HEK293 (cell line): ENCODE measurements around the gene CCDC201.

Experiments
- CTCF ChIA-PET: fragments of 350-600 bp; formaldehyde crosslinking; extraction: SDS; loops from one replicate; lab custom pipeline; 2021; ENCODE audit warnings: antibody characterized with exemption; lab: Yijun Ruan, JAX
- POLR2A ChIA-PET: fragments of 300-600 bp; formaldehyde crosslinking; extraction: SDS; loops from one replicate; lab custom pipeline; 2020; ENCODE audit warnings: antibody characterized with exemption, inconsistent platforms; lab: Yijun Ruan, JAX
- H3K27ac ChIP-seq: fragments of 200-500 bp; sonication (Bioruptor generic); 2 replicates; pipeline ENCODE4 v1.5.1; 2014; ENCODE audit warnings: low read depth, low read length, control low read depth, inconsistent platforms; ENCODE audit errors: extremely low read depth
- H3K36me3 ChIP-seq, 2 experiments: fragments of 200-500 bp in 1 of 2; sonication (Bioruptor generic) in 1 of 2; 1 replicate in 1 of 2; 2 replicates in 1 of 2; pipeline ENCODE4 v1.5.1; 2014 to 2017; ENCODE audit warnings: inconsistent platforms in 2 of 2, low read length in 2 of 2; ENCODE audit not compliant: control insufficient read depth in 2 of 2, insufficient read depth in 1 of 2
- H3K4me1 ChIP-seq: fragments of 200-500 bp; sonication (Bioruptor generic); 2 replicates; pipeline ENCODE4 v1.5.1; 2014; ENCODE audit warnings: mild to moderate bottlenecking, low read length, inconsistent platforms; ENCODE audit not compliant: control insufficient read depth, insufficient read depth
- H3K4me3 ChIP-seq: 2 replicates; pipeline ENCODE4 v1.5.1; 2011; ENCODE audit warnings: low read depth, mild to moderate bottlenecking, control low read depth, low read length, moderate library complexity
- H3K9me3 ChIP-seq: fragments of 200-500 bp; sonication (Bioruptor generic); 2 replicates; pipeline ENCODE4 v1.5.1; 2014; ENCODE audit warnings: low read depth, low read length, inconsistent platforms; ENCODE audit not compliant: control insufficient read depth, insufficient read depth
- OVOL3 ChIP-seq: fragments of 450-650 bp; formaldehyde crosslinking; IDR thresholded peaks from 2 replicates; pipeline ENCODE4 v1.5.1; 2016; ENCODE audit warnings: missing biosample characterization, missing genetic modification characterization
- SALL2 ChIP-seq: fragments of 450-650 bp; formaldehyde crosslinking; IDR thresholded peaks from 2 replicates; pipeline ENCODE4 v1.5.0; 2017; ENCODE audit warnings: missing biosample characterization, mild to moderate bottlenecking, missing genetic modification characterization, borderline replicate concordance
- SP7 ChIP-seq: fragments of 450-650 bp; formaldehyde crosslinking; IDR thresholded peaks from 2 replicates; pipeline ENCODE4 v1.5.1; 2016; ENCODE audit warnings: missing biosample characterization, missing genetic modification characterization
- ZBTB1 ChIP-seq: fragments of 450-650 bp; formaldehyde crosslinking; IDR thresholded peaks from 2 replicates; pipeline ENCODE4 v1.5.1; 2016; ENCODE audit warnings: missing biosample characterization, missing genetic modification characterization
- ZFP41 ChIP-seq: fragments of 450-650 bp; formaldehyde crosslinking; IDR thresholded peaks from 2 replicates; pipeline ENCODE4 v1.5.1; 2016; ENCODE audit warnings: missing biosample characterization, missing genetic modification characterization, borderline replicate concordance
- ZNF140 ChIP-seq: fragments of 450-650 bp; formaldehyde crosslinking; IDR thresholded peaks from 2 replicates; pipeline ENCODE4 v1.5.1; 2016; ENCODE audit warnings: missing biosample characterization, missing genetic modification characterization
- ZNF2 ChIP-seq: fragments of 450-650 bp; formaldehyde crosslinking; IDR thresholded peaks from 2 replicates; pipeline ENCODE4 v1.5.1; 2016; ENCODE audit warnings: missing biosample characterization, missing genetic modification characterization
- ZNF248 ChIP-seq: fragments of 450-650 bp; formaldehyde crosslinking; IDR thresholded peaks from 2 replicates; pipeline ENCODE4 v1.5.1; 2017; ENCODE audit warnings: missing biosample characterization, missing genetic modification characterization
- ZNF394 ChIP-seq: fragments of 450-650 bp; formaldehyde crosslinking; IDR thresholded peaks from 2 replicates; pipeline ENCODE4 v1.5.1; 2016; ENCODE audit warnings: missing biosample characterization, missing genetic modification characterization, mild to moderate bottlenecking, moderate library complexity, borderline replicate concordance
- ZNF426 ChIP-seq: fragments of 450-650 bp; formaldehyde crosslinking; IDR thresholded peaks from 2 replicates; pipeline ENCODE4 v1.5.1; 2017; ENCODE audit warnings: missing biosample characterization, missing genetic modification characterization, mild to moderate bottlenecking, inconsistent platforms, moderate library complexity
- ZNF600 ChIP-seq: fragments of 450-650 bp; formaldehyde crosslinking; IDR thresholded peaks from 2 replicates; pipeline ENCODE4 v1.5.1; 2016; ENCODE audit warnings: missing biosample characterization, missing genetic modification characterization
- ZNF623 ChIP-seq: fragments of 450-650 bp; formaldehyde crosslinking; IDR thresholded peaks from 2 replicates; pipeline ENCODE4 v1.5.1; 2016; ENCODE audit warnings: missing biosample characterization, missing genetic modification characterization
- ZNF830 ChIP-seq: fragments of 450-650 bp; IDR thresholded peaks from 2 replicates; pipeline ENCODE4 v1.5.0; 2018; ENCODE audit warnings: missing biosample characterization, missing genetic modification characterization, low read depth, mild to moderate bottlenecking, moderate library complexity
- TF ChIP-seq, protein P1 (sequence below): fragments of 450-650 bp; formaldehyde crosslinking; IDR thresholded peaks from 2 replicates; pipeline ENCODE4 v1.5.1; 2016; ENCODE audit warnings: missing biosample characterization, missing genetic modification characterization
- TF ChIP-seq, protein P2 (sequence below): fragments of 450-650 bp; formaldehyde crosslinking; IDR thresholded peaks from 2 replicates; pipeline ENCODE4 v1.5.1; 2016; ENCODE audit warnings: missing biosample characterization, missing genetic modification characterization
- TF ChIP-seq, protein P3 (sequence below): IDR thresholded peaks from 2 replicates; pipeline ENCODE4 v1.6.1; 2011; ENCODE audit warnings: mild to moderate bottlenecking, low read depth, low read length, borderline replicate concordance
- TF ChIP-seq, protein P4 (sequence below): fragments of 450-650 bp; formaldehyde crosslinking; IDR thresholded peaks from 2 replicates; pipeline ENCODE4 v1.5.1; 2016; ENCODE audit warnings: missing biosample characterization, missing genetic modification characterization

The CCDC201 gene

DNA sequence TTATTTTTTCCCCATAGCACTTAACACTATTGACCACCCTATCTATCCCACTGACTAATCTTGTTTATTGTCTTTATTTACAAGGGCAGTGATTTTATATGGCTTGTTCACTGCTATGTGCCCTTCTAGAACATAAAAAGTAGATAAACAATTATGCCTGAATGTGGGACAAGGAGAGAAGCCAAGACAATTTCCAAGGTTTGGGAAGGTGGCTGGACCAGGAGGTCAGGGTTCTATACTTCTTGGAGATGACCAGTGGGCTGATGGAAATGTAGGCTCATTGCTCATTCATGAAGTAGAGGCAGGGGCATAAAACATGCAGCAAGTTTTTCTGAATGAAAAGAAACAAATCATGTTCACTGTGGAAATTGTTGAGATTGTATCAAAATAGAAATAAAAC, 36.7 kb upstream of the CCDC201 start:
- H3K4me3 ChIP-seq = no peak overlapping the region
- H3K9me3 ChIP-seq = no peaks in the 10 kb centered on the region
- no peaks in the 10 kb centered on the region for H3K36me3 ChIP-seq
- ChIA-PET POLR2A (no interaction called here), CTCF (interaction anchor here (3.0 kb wide), 1 partner anchor 8 kb away, joined by 9 read pairs; no protein-coding TSS in a partner anchor)
- TF ChIP-seq SALL2 (tag by site-specific recombination) = no peak
- TF ChIP-seq, protein P1, sequence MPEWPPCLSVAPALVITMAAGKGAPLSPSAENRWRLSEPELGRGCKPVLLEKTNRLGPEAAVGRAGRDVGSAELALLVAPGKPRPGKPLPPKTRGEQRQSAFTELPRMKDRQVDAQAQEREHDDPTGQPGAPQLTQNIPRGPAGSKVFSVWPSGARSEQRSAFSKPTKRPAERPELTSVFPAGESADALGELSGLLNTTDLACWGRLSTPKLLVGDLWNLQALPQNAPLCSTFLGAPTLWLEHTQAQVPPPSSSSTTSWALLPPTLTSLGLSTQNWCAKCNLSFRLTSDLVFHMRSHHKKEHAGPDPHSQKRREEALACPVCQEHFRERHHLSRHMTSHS = no peak
- H3K4me1 ChIP-seq = no peaks in the 10 kb centered on the region
- no peak overlapping the region for H3K27ac ChIP-seq

DNA sequence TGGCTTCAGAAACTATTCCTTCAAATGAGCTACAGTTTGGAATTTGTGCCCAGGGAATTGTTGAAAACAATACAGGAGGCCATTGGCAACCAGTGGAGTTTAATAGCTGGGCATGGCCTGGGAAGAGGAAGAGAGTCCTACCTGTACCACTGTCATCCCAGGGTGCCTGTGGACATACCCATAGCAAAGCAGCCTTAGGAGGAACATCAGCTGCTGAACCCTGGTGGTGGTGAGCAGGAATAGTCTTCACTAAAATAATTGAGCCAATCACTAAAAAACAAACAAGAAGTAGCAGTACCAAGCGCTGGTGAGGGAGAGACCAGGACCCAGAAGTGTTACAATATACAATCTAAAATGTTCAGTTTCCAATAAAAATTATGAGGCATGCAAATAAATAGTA, 29.9 kb upstream of the CCDC201 start:
- ChIA-PET POLR2A (no interaction called here), CTCF (interaction anchor here (0.7 to 1.7 kb wide), 4 partner anchors 14 to 1271 kb away, joined by 3 to 9 read pairs (median 6); partner anchors contain the start of gene IGFBP3)
- Histone ChIP-seq H3K27ac (no peak overlapping the region), H3K9me3 (no peaks in the 10 kb centered on the region), H3K36me3 (no peaks in the 10 kb centered on the region), H3K4me1 (no peaks in the 10 kb centered on the region), H3K4me3 (no peak overlapping the region)
- TF ChIP-seq SP7 (tag by site-specific recombination) (no peak), ZNF623 (tag by site-specific recombination) (no peak), ZFP41 (tag by site-specific recombination) (no peak), ZNF426 (tag by site-specific recombination) (no peak), OVOL3 (no peak), ZNF830 (tag by site-specific recombination) (no peak), ZNF248 (tag by site-specific recombination) (no peak), ZBTB1 (tag by site-specific recombination) (no peak), ZNF140 (no peak)
- TF ChIP-seq, protein P2, sequence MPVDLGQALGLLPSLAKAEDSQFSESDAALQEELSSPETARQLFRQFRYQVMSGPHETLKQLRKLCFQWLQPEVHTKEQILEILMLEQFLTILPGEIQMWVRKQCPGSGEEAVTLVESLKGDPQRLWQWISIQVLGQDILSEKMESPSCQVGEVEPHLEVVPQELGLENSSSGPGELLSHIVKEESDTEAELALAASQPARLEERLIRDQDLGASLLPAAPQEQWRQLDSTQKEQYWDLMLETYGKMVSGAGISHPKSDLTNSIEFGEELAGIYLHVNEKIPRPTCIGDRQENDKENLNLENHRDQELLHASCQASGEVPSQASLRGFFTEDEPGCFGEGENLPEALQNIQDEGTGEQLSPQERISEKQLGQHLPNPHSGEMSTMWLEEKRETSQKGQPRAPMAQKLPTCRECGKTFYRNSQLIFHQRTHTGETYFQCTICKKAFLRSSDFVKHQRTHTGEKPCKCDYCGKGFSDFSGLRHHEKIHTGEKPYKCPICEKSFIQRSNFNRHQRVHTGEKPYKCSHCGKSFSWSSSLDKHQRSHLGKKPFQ (tag by site-specific recombination) = no peak
- TF ChIP-seq, protein P3, sequence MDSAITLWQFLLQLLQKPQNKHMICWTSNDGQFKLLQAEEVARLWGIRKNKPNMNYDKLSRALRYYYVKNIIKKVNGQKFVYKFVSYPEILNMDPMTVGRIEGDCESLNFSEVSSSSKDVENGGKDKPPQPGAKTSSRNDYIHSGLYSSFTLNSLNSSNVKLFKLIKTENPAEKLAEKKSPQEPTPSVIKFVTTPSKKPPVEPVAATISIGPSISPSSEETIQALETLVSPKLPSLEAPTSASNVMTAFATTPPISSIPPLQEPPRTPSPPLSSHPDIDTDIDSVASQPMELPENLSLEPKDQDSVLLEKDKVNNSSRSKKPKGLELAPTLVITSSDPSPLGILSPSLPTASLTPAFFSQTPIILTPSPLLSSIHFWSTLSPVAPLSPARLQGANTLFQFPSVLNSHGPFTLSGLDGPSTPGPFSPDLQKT = no peak

DNA sequence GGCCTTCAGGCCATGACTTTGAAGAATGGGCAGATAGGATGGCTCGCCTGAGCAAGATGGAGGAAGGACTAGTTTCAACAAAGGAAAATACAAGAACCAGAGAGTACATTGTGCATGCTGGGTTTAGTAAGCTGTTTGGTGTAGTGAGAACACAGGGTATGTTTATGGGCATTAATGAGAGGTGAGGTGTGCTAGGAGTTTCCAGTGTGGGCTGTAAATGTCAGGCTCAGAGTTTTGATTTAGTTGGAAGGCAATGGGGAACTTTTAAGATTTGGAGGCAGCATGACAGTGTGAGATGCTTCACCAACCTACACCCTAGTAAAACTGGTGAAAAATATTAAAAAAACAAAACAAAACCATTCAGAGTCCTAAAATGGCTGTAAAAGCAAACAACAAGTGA, 28.7 kb upstream of the CCDC201 start:
- Histone ChIP-seq H3K9me3 (no peaks in the 10 kb centered on the region), H3K36me3 (no peaks in the 10 kb centered on the region), H3K4me1 (no peaks in the 10 kb centered on the region), H3K27ac (no peak overlapping the region), H3K4me3 (no peak overlapping the region)
- ChIA-PET POLR2A (no interaction called here), CTCF (interaction anchor here (0.9 to 1.7 kb wide), 4 partner anchors 11 to 20 kb away, joined by 4 to 9 read pairs (median 6); partner anchors contain the start of gene IGFBP3)
- TF ChIP-seq ZNF2 (tag by site-specific recombination) (no peak), ZNF394 (tag by site-specific recombination) (no peak), ZNF600 (no peak)
- TF ChIP-seq, protein P4, sequence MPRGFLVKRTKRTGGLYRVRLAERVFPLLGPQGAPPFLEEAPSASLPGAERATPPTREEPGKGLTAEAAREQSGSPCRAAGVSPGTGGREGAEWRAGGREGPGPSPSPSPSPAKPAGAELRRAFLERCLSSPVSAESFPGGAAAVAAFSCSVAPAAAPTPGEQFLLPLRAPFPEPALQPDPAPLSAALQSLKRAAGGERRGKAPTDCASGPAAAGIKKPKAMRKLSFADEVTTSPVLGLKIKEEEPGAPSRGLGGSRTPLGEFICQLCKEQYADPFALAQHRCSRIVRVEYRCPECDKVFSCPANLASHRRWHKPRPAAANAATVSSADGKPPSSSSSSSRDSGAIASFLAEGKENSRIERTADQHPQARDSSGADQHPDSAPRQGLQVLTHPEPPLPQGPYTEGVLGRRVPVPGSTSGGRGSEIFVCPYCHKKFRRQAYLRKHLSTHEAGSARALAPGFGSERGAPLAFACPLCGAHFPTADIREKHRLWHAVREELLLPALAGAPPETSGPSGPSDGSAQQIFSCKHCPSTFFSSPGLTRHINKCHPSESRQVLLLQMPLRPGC (tag by site-specific recombination) = no peak
